Measurements from ENCODE around the gene MRPL52. TPM values are rescaled to one million over a fixed set of nuclear protein-coding genes. Genes with fewer than 3 reads are reported as not detected.

MRPL52 gene
- total and polyA plus RNA-seq, 10 of the 15 experiments (the other 5 are each of a cell fraction or from before 2014, with no cell fraction given), result 51.7 to 541 (median 142) TPM

- TF ChIP-seq ASH2L (IDR thresholded peaks at IDR 0.05; ENCODE audit: borderline replicate concordance, low read depth), result no peak
- TF ChIP-seq IRF3 (IDR thresholded peaks at IDR 0.05), result no peak
- no peak for TF ChIP-seq IRF5 (IDR thresholded peaks at IDR 0.05; ENCODE audit: borderline replicate concordance)
- 0 out of 2 replicates have a peak, but pooled peaks have one; percentile 25 for TF ChIP-seq CBX5 (IDR thresholded peaks at IDR 0.05; ENCODE audit: low read depth)
- no peak for TF ChIP-seq ESRRA (IDR thresholded peaks at IDR 0.05; ENCODE audit: low read length)
- no peak for TF ChIP-seq ZBTB11 (CRISPR knock-in tag; IDR thresholded peaks at IDR 0.05)
- TF ChIP-seq NR2C1 (IDR thresholded peaks at IDR 0.05), result no peak
- no peak for TF ChIP-seq E2F4 (IDR thresholded peaks at IDR 0.05; ENCODE audit: low read depth, low read length)
- no peak for TF ChIP-seq SMAD1 (IDR thresholded peaks at IDR 0.05; ENCODE audit: low read depth, partially characterized antibody)
- peak; percentile 52 for TF ChIP-seq SKIL (IDR thresholded peaks at IDR 0.05; ENCODE audit: low read depth, poor library complexity, severe bottlenecking)
- TF ChIP-seq CHD2 (IDR thresholded peaks at IDR 0.05; ENCODE audit: borderline replicate concordance, low read depth, low read length), result no peak
- no peak for TF ChIP-seq USF2 (IDR thresholded peaks at IDR 0.05; ENCODE audit: borderline replicate concordance, low read depth, low read length)
- TF ChIP-seq IRF4 (IDR thresholded peaks at IDR 0.05; ENCODE audit: low read depth, low read length), result peak; percentile 37
- no peak for TF ChIP-seq CEBPZ (IDR thresholded peaks at IDR 0.05; ENCODE audit: low read depth, low read length)
- peak; percentile 77; the same call in 1 of the 2 replicates for TF ChIP-seq PML (IDR thresholded peaks at IDR 0.05; ENCODE audit: low read length)
Observed at GRCh38 chr14:22794551-22794951, 35.1 kb upstream of the MRPL52 start (continued).
